MM.1S (cell line): Measurements from ENCODE around the gene NETO1.

Experiments
- DNase-seq: peaks from one replicate; pipeline ENCODE4 v3.0.0-alpha.2; 2015
- H2AFZ ChIP-seq: fragments of 300-600 bp; sonication (generic); 2 replicates; pipeline ENCODE4 v1.6.0; 2016; ENCODE audit warnings: antibody characterized with exemption, low read length
- H3F3A ChIP-seq: fragments of 300-600 bp; sonication (generic); 2 replicates; pipeline ENCODE4 v1.6.1; 2016; ENCODE audit warnings: mild to moderate bottlenecking, antibody characterized with exemption, low read length, moderate library complexity, mixed read lengths; ENCODE audit not compliant: insufficient read depth
- H3K27ac ChIP-seq: fragments of 300-600 bp; sonication (generic); 2 replicates; pipeline ENCODE4 v1.5.1; 2016; ENCODE audit warnings: mild to moderate bottlenecking, low read length
- H3K27me3 ChIP-seq: fragments of 300-600 bp; sonication (generic); replicated peaks from 2 replicates; pipeline ENCODE4 v1.6.0; 2016; ENCODE audit warnings: low read length; ENCODE audit not compliant: insufficient read depth
- H3K36me3 ChIP-seq: fragments of 300-600 bp; sonication (generic); replicated peaks from 2 replicates; pipeline ENCODE4 v1.6.1; 2016; ENCODE audit warnings: mild to moderate bottlenecking, low read length, mixed read lengths; ENCODE audit not compliant: insufficient read depth
- H3K4me1 ChIP-seq: fragments of 300-600 bp; sonication (generic); 2 replicates; pipeline ENCODE4 v1.6.1; 2016; ENCODE audit warnings: low read length, mixed read lengths
- H3K4me2 ChIP-seq: fragments of 300-600 bp; sonication (generic); 2 replicates; pipeline ENCODE4 v1.6.0; 2016; ENCODE audit warnings: low read depth, low read length
- H3K4me3 ChIP-seq: fragments of 300-600 bp; sonication (generic); 2 replicates; pipeline ENCODE4 v1.5.1; 2016; ENCODE audit warnings: low read length, mixed read lengths
- H3K79me2 ChIP-seq: fragments of 300-600 bp; sonication (generic); 2 replicates; pipeline ENCODE4 v1.6.1; 2016; ENCODE audit warnings: mixed run types, low read length, mixed read lengths
- H3K9ac ChIP-seq: fragments of 300-600 bp; sonication (generic); 2 replicates; pipeline ENCODE4 v1.6.1; 2016; ENCODE audit warnings: low read length, mixed read lengths
- H3K9me2 ChIP-seq: fragments of 300-600 bp; sonication (generic); replicated peaks from 2 replicates; pipeline ENCODE4 v1.6.1; 2016; ENCODE audit warnings: mild to moderate bottlenecking, low read length, mixed read lengths; ENCODE audit not compliant: insufficient read depth
- H3K9me3 ChIP-seq: fragments of 300-600 bp; sonication (generic); replicated peaks from 2 replicates; pipeline ENCODE4 v1.6.1; 2016; ENCODE audit warnings: mild to moderate bottlenecking, low read length, mixed read lengths; ENCODE audit not compliant: insufficient read depth
- H4K20me1 ChIP-seq: fragments of 300-600 bp; sonication (generic); 2 replicates; pipeline ENCODE4 v1.6.1; 2016; ENCODE audit warnings: mild to moderate bottlenecking, low read length, moderate library complexity, mixed read lengths; ENCODE audit not compliant: insufficient read depth
- EZH2 ChIP-seq: fragments of 300-600 bp; sonication (generic); optimal IDR thresholded peaks from 2 replicates; pipeline ENCODE3; 2017; ENCODE audit warnings: low read depth, mild to moderate bottlenecking, antibody characterized with exemption, low read length, mixed read lengths
- EZH2phosphoT487 ChIP-seq: fragments of 300-600 bp; sonication (generic); IDR thresholded peaks from 2 replicates; pipeline ENCODE4 v1.6.1; 2018; ENCODE audit warnings: antibody characterized with exemption, low read length
- TF ChIP-seq, protein P1 (sequence below): fragments of 300-600 bp; sonication (generic); IDR thresholded peaks from 2 replicates; pipeline ENCODE4 v1.5.1; 2016; ENCODE audit warnings: antibody characterized with exemption, low read length, mixed read lengths

NETO1 gene

DNA sequence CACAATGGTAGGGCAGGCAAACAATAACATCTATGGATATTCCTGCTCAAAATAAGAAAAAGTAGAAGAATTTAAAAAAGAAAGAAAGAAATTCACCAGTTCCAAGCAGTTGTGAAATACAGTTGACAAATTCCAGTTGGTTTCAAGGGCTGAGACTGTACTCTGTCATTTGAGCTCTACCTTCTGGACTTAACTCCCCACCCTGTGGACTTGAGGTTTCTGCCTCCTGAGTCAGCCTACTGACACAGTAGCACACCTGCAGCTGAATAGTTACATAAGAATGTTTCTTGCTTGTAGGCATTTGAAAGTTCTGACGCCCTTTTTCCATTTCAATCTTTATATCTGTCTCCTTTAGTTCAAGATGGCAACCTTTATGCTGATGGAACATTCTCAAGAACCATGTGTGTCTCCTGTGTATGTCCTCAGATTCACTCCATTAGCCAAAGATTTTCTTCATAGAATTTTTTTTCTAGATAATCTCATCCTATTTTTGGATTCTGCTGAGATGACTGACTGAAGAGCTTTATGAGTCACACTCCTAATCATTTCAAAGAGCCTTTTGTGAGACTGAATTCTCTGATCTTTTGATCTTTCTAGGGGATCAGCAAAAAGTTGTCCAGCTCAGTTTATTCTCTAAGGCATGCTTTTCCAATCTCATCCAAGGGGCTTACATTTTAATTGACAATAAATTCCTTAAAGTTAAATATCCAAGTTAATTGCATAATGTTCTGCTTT lies 19.1 kb downstream of the NETO1 start:
- H3K4me2 ChIP-seq, result peak overlapping the region; percentile 44
- peaks cover 34% of the 10 kb centered on the region for H3K4me1 ChIP-seq
- peak; percentile 89 for DNase-seq

DNA sequence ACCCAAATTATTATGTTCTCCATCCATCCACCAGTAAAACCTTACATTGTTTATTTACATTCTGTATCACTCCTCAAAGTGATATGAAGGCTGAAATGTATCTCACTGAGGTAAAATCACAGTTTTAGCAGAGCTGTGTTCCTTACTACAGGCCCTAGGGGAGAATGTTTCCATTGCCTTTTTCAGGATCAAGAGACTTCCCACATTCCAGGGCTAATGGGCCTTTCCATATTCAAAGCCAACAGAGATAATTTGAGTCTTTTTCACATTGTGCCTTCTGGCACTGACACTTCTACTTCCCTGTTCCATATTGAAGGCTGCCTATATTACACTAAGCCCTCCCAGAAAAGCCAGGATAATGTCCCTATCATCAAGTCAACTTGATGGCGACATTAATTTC lies 20.0 kb downstream of the NETO1 start:
- Histone ChIP-seq H3K4me1 (peaks cover 34% of the 10 kb centered on the region), H3K9ac (no peak overlapping the region), H3K9me2 (no peaks in the 10 kb centered on the region), H3K4me3 (no peak overlapping the region), H3K4me2 (peak overlapping the region; percentile 44), H3K36me3 (no peaks in the 10 kb centered on the region), H2AFZ (no peak overlapping the region), H3K9me3 (no peaks in the 10 kb centered on the region; the same call in 1 of the 2 replicates), H3K79me2 (no peaks in the 10 kb centered on the region), H4K20me1 (no peaks in the 10 kb centered on the region), H3K27ac (peak overlapping the region; percentile 63; the same call in 1 of the 2 replicates), H3K27me3 (no peaks in the 10 kb centered on the region), H3F3A (peaks cover 29% of the 10 kb centered on the region)
- DNase-seq, result no peak
- no peak for TF ChIP-seq EZH2phosphoT487
- TF ChIP-seq, protein P1, sequence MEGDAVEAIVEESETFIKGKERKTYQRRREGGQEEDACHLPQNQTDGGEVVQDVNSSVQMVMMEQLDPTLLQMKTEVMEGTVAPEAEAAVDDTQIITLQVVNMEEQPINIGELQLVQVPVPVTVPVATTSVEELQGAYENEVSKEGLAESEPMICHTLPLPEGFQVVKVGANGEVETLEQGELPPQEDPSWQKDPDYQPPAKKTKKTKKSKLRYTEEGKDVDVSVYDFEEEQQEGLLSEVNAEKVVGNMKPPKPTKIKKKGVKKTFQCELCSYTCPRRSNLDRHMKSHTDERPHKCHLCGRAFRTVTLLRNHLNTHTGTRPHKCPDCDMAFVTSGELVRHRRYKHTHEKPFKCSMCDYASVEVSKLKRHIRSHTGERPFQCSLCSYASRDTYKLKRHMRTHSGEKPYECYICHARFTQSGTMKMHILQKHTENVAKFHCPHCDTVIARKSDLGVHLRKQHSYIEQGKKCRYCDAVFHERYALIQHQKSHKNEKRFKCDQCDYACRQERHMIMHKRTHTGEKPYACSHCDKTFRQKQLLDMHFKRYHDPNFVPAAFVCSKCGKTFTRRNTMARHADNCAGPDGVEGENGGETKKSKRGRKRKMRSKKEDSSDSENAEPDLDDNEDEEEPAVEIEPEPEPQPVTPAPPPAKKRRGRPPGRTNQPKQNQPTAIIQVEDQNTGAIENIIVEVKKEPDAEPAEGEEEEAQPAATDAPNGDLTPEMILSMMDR, result no peak
- TF ChIP-seq EZH2, result no peak

More for the DNA sequence above, 19.1 kb downstream of the NETO1 start:
- no peak for TF ChIP-seq EZH2
- TF ChIP-seq EZH2phosphoT487, result no peak
- TF ChIP-seq, protein P1, result no peak
- no peak overlapping the region for H2AFZ ChIP-seq
- H3K27me3 ChIP-seq, result no peaks in the 10 kb centered on the region
- no peak overlapping the region for H3K4me3 ChIP-seq
- no peaks in the 10 kb centered on the region; the same call in 1 of the 2 replicates for H3K9me3 ChIP-seq
- peak overlapping the region; percentile 63 for H3K27ac ChIP-seq
- no peaks in the 10 kb centered on the region for H3K36me3 ChIP-seq
- H3F3A ChIP-seq, result peaks cover 24% of the 10 kb centered on the region
- no peaks in the 10 kb centered on the region for H3K9me2 ChIP-seq
- no peaks in the 10 kb centered on the region for H4K20me1 ChIP-seq
- no peaks in the 10 kb centered on the region for H3K79me2 ChIP-seq
- no peak overlapping the region; the same call in 1 of the 2 replicates for H3K9ac ChIP-seq

DNA sequence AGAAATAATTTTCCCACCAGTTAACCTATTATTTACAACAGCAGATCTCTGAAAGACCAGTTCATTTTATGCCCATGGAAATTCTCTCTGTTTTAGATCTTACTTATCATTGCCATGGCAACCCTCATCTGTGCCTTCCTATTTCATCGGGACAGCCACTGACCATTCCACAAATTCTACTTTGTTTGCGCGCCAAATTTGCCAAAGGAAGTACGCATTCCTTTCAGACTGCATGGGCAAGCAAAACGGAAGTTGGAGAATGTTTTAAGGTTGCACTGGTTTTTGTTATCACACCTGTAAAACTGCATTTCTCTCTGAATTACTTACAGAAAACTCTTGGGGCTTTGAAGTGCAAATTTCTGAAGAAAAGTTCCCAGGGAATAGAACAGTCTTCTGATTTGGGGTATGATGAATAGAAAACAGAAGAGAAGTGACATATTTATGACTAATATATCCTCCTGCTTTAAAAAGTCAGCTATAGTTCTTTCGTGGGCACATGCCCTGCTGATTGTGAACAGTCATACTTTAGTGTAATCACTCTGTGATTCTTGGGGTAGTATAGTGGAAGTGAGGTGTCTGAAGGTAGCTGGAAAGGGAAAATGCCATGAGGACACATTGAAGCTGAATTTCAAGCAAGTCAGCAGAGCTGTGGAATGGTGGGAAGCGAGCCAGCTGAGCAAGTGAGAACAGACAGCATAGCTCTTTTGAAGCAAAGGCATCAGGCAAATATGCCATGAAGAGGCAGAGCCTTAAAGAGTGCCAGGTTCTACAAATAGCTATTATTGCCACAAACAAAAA lies 20.9 kb downstream of the NETO1 start:
- H3K9ac ChIP-seq, result no peak overlapping the region
- no peaks in the 10 kb centered on the region for H3K27me3 ChIP-seq
- H4K20me1 ChIP-seq, result no peaks in the 10 kb centered on the region
- H3K4me1 ChIP-seq, result peaks cover 34% of the 10 kb centered on the region
- H3K4me3 ChIP-seq, result no peak overlapping the region
- no peak overlapping the region for H2AFZ ChIP-seq
- TF ChIP-seq EZH2, result no peak
- TF ChIP-seq EZH2phosphoT487, result no peak
- TF ChIP-seq, protein P1, result no peak
- DNase-seq, result no peak
- H3K27ac ChIP-seq, result no peak overlapping the region
- no peaks in the 10 kb centered on the region for H3K36me3 ChIP-seq
- H3K4me2 ChIP-seq, result no peak overlapping the region
- peaks cover 29% of the 10 kb centered on the region for H3F3A ChIP-seq
- no peaks in the 10 kb centered on the region for H3K9me2 ChIP-seq
- no peaks in the 10 kb centered on the region; the same call in 1 of the 2 replicates for H3K9me3 ChIP-seq
- H3K79me2 ChIP-seq, result no peaks in the 10 kb centered on the region
